ENCODE results near the gene GLI1.
"Not testable (repeated sequence)": the region's sequence is repeated elsewhere in the genome, so short reads cannot be mapped to it uniquely, and the experiment has no call there.

DNA sequence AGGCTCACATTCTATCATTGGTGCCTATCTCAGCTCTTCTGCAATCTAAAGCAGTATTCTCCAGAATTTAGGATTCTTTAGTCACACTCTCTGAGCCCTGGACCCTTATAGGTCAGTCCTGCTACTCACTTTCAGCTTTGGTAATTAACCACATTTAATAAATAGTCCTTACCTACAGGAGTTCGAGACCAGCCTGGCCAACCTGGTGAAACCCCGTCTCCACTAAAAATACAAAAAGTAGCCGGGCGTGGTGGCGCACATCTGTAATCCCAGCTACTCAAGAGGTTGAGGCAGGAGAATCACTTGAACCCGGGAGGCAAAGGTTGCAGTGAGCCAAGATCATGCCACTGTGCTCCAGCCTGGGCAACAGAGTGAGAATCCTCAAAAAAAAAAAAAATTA is 54.1 kb downstream of the GLI1 start:
- TF ChIP-seq, protein P1, sequence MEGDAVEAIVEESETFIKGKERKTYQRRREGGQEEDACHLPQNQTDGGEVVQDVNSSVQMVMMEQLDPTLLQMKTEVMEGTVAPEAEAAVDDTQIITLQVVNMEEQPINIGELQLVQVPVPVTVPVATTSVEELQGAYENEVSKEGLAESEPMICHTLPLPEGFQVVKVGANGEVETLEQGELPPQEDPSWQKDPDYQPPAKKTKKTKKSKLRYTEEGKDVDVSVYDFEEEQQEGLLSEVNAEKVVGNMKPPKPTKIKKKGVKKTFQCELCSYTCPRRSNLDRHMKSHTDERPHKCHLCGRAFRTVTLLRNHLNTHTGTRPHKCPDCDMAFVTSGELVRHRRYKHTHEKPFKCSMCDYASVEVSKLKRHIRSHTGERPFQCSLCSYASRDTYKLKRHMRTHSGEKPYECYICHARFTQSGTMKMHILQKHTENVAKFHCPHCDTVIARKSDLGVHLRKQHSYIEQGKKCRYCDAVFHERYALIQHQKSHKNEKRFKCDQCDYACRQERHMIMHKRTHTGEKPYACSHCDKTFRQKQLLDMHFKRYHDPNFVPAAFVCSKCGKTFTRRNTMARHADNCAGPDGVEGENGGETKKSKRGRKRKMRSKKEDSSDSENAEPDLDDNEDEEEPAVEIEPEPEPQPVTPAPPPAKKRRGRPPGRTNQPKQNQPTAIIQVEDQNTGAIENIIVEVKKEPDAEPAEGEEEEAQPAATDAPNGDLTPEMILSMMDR (IDR thresholded peaks at IDR 0.05; ENCODE audit: low read length) = not testable (repeated sequence)
- TF ChIP-seq EZH2 (IDR thresholded peaks at IDR 0.05; ENCODE audit: borderline replicate concordance, low read length) = not testable (repeated sequence)
